Sigmoid colon (tissue), 7 donors: ENCODE data around the gene ADAMTS17. TPM values are rescaled to one million over a fixed set of nuclear protein-coding genes. Genes with fewer than 3 reads are reported as not detected.

Experiments
- DNase-seq: peaks from one replicate; pipeline ENCODE4 v3.0.0-alpha.2; 2019
- H3K27ac ChIP-seq, 4 donors: fragments of 200-600 bp; sonication (generic); one replicate each; pipeline ENCODE4 v1.5.1; 2016 to 2019; ENCODE audit warnings: mild to moderate bottlenecking in 1 of 4
- H3K27me3 ChIP-seq, 3 donors: fragments of 200-600 bp; sonication (generic); one replicate each; pipeline ENCODE4 v1.5.1; 2019; ENCODE audit warnings: mild to moderate bottlenecking in 1 of 3
- H3K36me3 ChIP-seq, 4 donors: fragments of 200-600 bp; sonication (generic); one replicate each; pipeline ENCODE4 v1.5.1; 2016 to 2019
- H3K4me1 ChIP-seq, 4 donors: fragments of 200-600 bp; sonication (generic); one replicate each; pipeline ENCODE4 v1.5.1; 2017 to 2019
- H3K4me3 ChIP-seq, 4 donors: fragments of 200-600 bp; sonication (generic); one replicate each; pipeline ENCODE4 v1.5.1; 2017 to 2019; ENCODE audit warnings: mild to moderate bottlenecking in 2 of 4, moderate library complexity in 1 of 4
- H3K9me3 ChIP-seq, 4 donors: fragments of 200-600 bp in 3 of 4; sonication (generic) in 3 of 4; one replicate each; pipeline versions ENCODE4 v1.5.1 to v1.6.1; 2013 to 2019
- CTCF ChIP-seq, 4 experiments: fragments of 450-650 bp in 3 of 4; fragments of 200-600 bp in 1 of 4; IDR thresholded peaks; one replicate each; pipeline ENCODE4 v1.5.1; 2016 to 2019; ENCODE audit warnings: antibody characterized with exemption in 4 of 4, mild to moderate bottlenecking in 3 of 4, moderate library complexity in 2 of 4
- EP300 ChIP-seq, 4 donors: sonication (generic); formaldehyde crosslinking; IDR thresholded peaks; one replicate each; pipeline ENCODE4 v1.6.1; 2017; ENCODE audit warnings: antibody characterized with exemption in 4 of 4
- POLR2A ChIP-seq, 2 donors: fragments of 450-650 bp; IDR thresholded peaks; one replicate each; pipeline ENCODE4 v1.6.1; 2016; ENCODE audit warnings: antibody characterized with exemption in 2 of 2, mild to moderate bottlenecking in 2 of 2, moderate library complexity in 2 of 2
- POLR2AphosphoS5 ChIP-seq, 4 donors: sonication (generic); formaldehyde crosslinking; IDR thresholded peaks; one replicate each; pipeline ENCODE4 v1.6.1; 2017; ENCODE audit warnings: antibody characterized with exemption in 4 of 4
- WGBS, 2 donors: extraction: QIAGEN DNeasy Blood & Tissue Kit; methylation state at CpG; one replicate each; pipeline ENCODE4 v1.1.7; 2013; 5-methylcytosine and 5-hydroxymethylcytosine counted together
- intact Hi-C: fragments of 100-400 bp; cut with DNase I; formaldehyde crosslinking; loops from one replicate; pipeline ENCODE4 v1.15.1; 2023
- polyA plus RNA-seq, 3 donors: library from polyadenylated mRNA; stranded (reverse); fragments of 200-250 nt; gene quantifications; one replicate each; pipeline ENCODE4 v1.2.3, GENCODE V29; 2013
- total RNA-seq, 4 donors: library from RNA; depleted of rRNA; stranded (reverse); fragments of >200 nt; gene quantifications; one replicate each; pipeline ENCODE4 v1.1.0, GENCODE V29; 2016
- donor health status: healthy with polysubstance abuse.
- donor health status: Bipolar disorder and iron deficiency.
- donor health status: healthy.

Gene ADAMTS17
- total and polyA plus RNA-seq, 7 donors, result 0.46 to 3.6 (median 1.2) TPM

DNA sequence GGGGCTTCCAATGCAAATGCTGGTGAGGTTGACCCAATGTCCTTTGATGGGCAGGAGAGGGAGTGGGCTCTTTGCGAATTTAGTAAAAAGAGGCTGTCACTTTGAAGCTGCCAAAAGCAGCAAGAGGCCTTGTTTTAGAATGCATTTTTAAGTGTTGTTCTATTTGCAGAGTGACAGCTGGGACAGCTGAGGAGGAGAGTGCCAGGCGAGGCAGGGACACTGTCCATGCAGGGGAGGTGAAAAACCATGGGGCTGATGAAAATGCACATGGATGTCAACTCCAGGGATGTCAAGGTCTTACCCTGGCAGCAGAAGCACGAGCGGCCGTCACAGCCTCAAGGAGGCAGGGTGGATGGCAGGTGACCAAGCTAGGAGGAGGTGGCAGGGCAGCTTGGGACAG lies 279.8 kb downstream of the ADAMTS17 start:
- no peak overlapping the region for H3K4me3 ChIP-seq
- H3K9me3 ChIP-seq, result no peaks in the 10 kb centered on the region
- H3K4me1 ChIP-seq, result no peaks in the 10 kb centered on the region
- no peaks in the 10 kb centered on the region for H3K36me3 ChIP-seq
- no peak overlapping the region for H3K27ac ChIP-seq
- intact Hi-C loops, result no loop called here
- DNase-seq, result no peak
- WGBS, 2 donors, result 78 to 85% methylated on average over 5 of the region's 5 CpGs
- no peaks in the 10 kb centered on the region for H3K27me3 ChIP-seq
- TF ChIP-seq POLR2A (IDR thresholded peaks at IDR 0.05) (no peak), CTCF (IDR thresholded peaks at IDR 0.05) (no peak), POLR2AphosphoS5 (IDR thresholded peaks at IDR 0.05) (no peak), EP300 (IDR thresholded peaks at IDR 0.05) (no peak)

DNA sequence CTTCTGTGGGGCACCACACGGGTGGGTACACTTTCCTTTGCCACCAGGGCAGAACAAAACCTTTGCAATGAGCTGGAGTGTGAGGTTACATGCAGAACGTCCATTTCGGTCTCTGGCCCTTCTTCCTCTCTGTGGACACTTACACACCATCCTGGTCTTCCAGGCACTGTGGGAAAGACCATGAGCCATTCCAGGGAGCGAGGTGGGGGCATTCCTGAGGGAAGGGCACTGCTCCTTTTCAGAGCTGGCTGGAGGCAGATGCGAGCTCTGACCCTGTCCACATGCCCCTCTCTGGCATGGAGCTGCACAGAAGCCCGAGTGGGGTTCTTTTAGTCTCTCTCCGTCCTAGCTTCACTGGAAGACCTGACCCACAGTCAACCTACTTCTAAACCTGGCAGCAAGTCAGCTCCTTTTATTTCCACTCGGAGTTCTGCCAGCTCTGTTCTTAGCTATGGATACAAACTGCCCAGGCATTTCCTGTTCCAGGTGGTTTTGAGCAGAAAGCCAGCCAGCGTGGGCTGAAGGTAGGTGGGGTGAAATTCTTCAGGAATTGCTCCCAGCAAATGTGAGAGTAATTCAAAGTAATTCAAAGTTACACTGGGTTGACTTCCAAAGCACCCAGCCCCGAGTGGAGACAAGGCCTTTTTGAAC lies 281.4 kb downstream of the ADAMTS17 start:
- intact Hi-C loops, result no loop called here
- no peaks in the 10 kb centered on the region for H3K36me3 ChIP-seq
- H3K4me1 ChIP-seq, result no peaks in the 10 kb centered on the region
- no peaks in the 10 kb centered on the region for H3K27me3 ChIP-seq
- no peak for TF ChIP-seq POLR2A (IDR thresholded peaks at IDR 0.05)
- TF ChIP-seq CTCF (IDR thresholded peaks at IDR 0.05), result no peak
- no peak for TF ChIP-seq EP300 (IDR thresholded peaks at IDR 0.05)
- no peak for TF ChIP-seq POLR2AphosphoS5 (IDR thresholded peaks at IDR 0.05)
- DNase-seq, result no peak
- WGBS, 2 donors, result 50 to 73% methylated on average over 10 of the region's 10 CpGs
- no peaks in the 10 kb centered on the region for H3K9me3 ChIP-seq
- H3K27ac ChIP-seq, result no peak overlapping the region
- no peak overlapping the region for H3K4me3 ChIP-seq

GRCh38 chr15:100059521-100059920 lies 282.3 kb downstream of the ADAMTS17 start:
- H3K27ac ChIP-seq, result no peak overlapping the region
- H3K9me3 ChIP-seq, result no peaks in the 10 kb centered on the region
- no peak for DNase-seq
- no peaks in the 10 kb centered on the region for H3K27me3 ChIP-seq
- no peak for TF ChIP-seq POLR2A (IDR thresholded peaks at IDR 0.05)
- TF ChIP-seq CTCF (IDR thresholded peaks at IDR 0.05), result no peak
- TF ChIP-seq POLR2AphosphoS5 (IDR thresholded peaks at IDR 0.05), result no peak
- TF ChIP-seq EP300 (IDR thresholded peaks at IDR 0.05), result no peak
- H3K4me3 ChIP-seq, result no peak overlapping the region
- H3K36me3 ChIP-seq, result no peaks in the 10 kb centered on the region
- intact Hi-C loops, result no loop called here
- 94 to 95% methylated on average over 4 of the region's 4 CpGs for WGBS, 2 donors
- no peaks in the 10 kb centered on the region for H3K4me1 ChIP-seq

GRCh38 chr15:100059094-100059493 lies 282.7 kb downstream of the ADAMTS17 start:
- WGBS, 2 donors, result 86 to 89% methylated on average over 12 of the region's 12 CpGs
- no peak for DNase-seq
- intact Hi-C loops, result no loop called here

More at GRCh38 chr15:100059094-100059493, 282.7 kb downstream of the ADAMTS17 start:
- Histone ChIP-seq H3K36me3 (no peaks in the 10 kb centered on the region), H3K27me3 (no peaks in the 10 kb centered on the region), H3K4me1 (no peaks in the 10 kb centered on the region), H3K27ac (no peak overlapping the region), H3K4me3 (no peak overlapping the region), H3K9me3 (no peaks in the 10 kb centered on the region)
- TF ChIP-seq POLR2AphosphoS5 (IDR thresholded peaks at IDR 0.05) (no peak), CTCF (IDR thresholded peaks at IDR 0.05) (no peak), POLR2A (IDR thresholded peaks at IDR 0.05) (no peak)
